Fibroblast of lung (primary cell): ENCODE measurements around the gene TCTA. TPM values are rescaled to one million over a fixed set of nuclear protein-coding genes. Genes with fewer than 3 reads are reported as not detected.

Experiments used
- DNase-seq, 2 donors: peaks; one replicate each; pipeline versions ENCODE4 v3.0.0 to v3.0.0-alpha.2; 2010; ENCODE audit warnings: low read depth in 2 of 2
- H2AFZ ChIP-seq: 2 replicates; pipeline ENCODE4 v1.5.1; 2012; ENCODE audit warnings: low read length, control low read depth, inconsistent platforms
- H3K27ac ChIP-seq: 2 replicates; pipeline ENCODE4 v1.5.1; 2011; ENCODE audit warnings: low read length, control low read depth; ENCODE audit not compliant: insufficient read depth
- H3K27me3 ChIP-seq: 2 replicates; pipeline ENCODE4 v1.5.1; 2011; ENCODE audit warnings: mild to moderate bottlenecking, low read length; ENCODE audit not compliant: control insufficient read depth, insufficient read depth
- H3K36me3 ChIP-seq: 2 replicates; pipeline ENCODE4 v1.5.1; 2011; ENCODE audit warnings: low read length; ENCODE audit not compliant: control insufficient read depth, insufficient read depth
- H3K4me1 ChIP-seq: 2 replicates; pipeline ENCODE4 v1.5.1; 2011; ENCODE audit warnings: low read length; ENCODE audit not compliant: control insufficient read depth, insufficient read depth; ENCODE audit errors: extremely low read depth
- H3K4me2 ChIP-seq: 2 replicates; pipeline ENCODE4 v1.5.1; 2011; ENCODE audit warnings: low read length, control low read depth; ENCODE audit not compliant: insufficient read depth; ENCODE audit errors: extremely low read depth
- H3K4me3 ChIP-seq, 4 experiments: fragments of 200-600 bp in 1 of 4; sonication (generic) in 1 of 4; replicated peaks in 1 of 4; 2 replicates each; pipeline ENCODE4 v1.5.1; 2011 to 2016; ENCODE audit warnings: low read length in 4 of 4, low read depth in 3 of 4, mild to moderate bottlenecking in 3 of 4, control low read depth in 2 of 4, inconsistent platforms in 1 of 4, mixed read lengths in 1 of 4; ENCODE audit not compliant: insufficient read depth in 1 of 4; ENCODE audit errors: control extremely low read depth in 1 of 4
- H3K79me2 ChIP-seq: 2 replicates; pipeline ENCODE4 v1.5.1; 2012; ENCODE audit warnings: mild to moderate bottlenecking, low read length, inconsistent platforms; ENCODE audit not compliant: control insufficient read depth, insufficient read depth
- H3K9ac ChIP-seq: 2 replicates; pipeline ENCODE4 v1.5.1; 2011; ENCODE audit warnings: mild to moderate bottlenecking, low read length, control low read depth; ENCODE audit not compliant: insufficient read depth
- H3K9me3 ChIP-seq: 2 replicates; pipeline ENCODE4 v1.5.1; 2012; ENCODE audit warnings: low read depth, low read length; ENCODE audit not compliant: control insufficient read depth, insufficient read depth
- H4K20me1 ChIP-seq: 2 replicates; pipeline ENCODE4 v1.5.1; 2011; ENCODE audit warnings: low read length; ENCODE audit not compliant: control insufficient read depth, insufficient read depth; ENCODE audit errors: extremely low read depth
- CTCF ChIP-seq, 2 donors: IDR thresholded peaks in 1 of 2; conservative IDR thresholded peaks in 1 of 2; 1 replicate in 1 of 2; 2 replicates in 1 of 2; pipeline ENCODE4 v1.5.1; 2011 to 2012; ENCODE audit warnings: low read length in 2 of 2, control low read depth in 1 of 2, inconsistent platforms in 1 of 2, low read depth in 1 of 2, mild to moderate bottlenecking in 1 of 2
- EZH2 ChIP-seq: IDR thresholded peaks from 2 replicates; pipeline ENCODE4 v1.5.1; 2012; ENCODE audit warnings: low read length, control low read depth, mild to moderate bottlenecking; ENCODE audit errors: missing control alignments
- polyA plus RNA-seq, 2 donors: library from polyadenylated mRNA; depleted of rRNA in 1 of 2; stranded (reverse) in 1 of 2; unstranded in 1 of 2; fragments of >200 nt; gene quantifications; 2 replicates each; pipeline ENCODE4 v1.2.1, GENCODE V29; 2011 to 2012; ENCODE audit warnings: missing spikeins in 1 of 2
- total RNA-seq: library from RNA; depleted of rRNA; stranded (reverse); fragments of >200 nt; gene quantifications from 2 replicates; pipeline ENCODE4 v1.2.1, GENCODE V29; 2014

The TCTA gene
- total and polyA plus RNA-seq, 2 donors (not counting 1 experiment from before 2014, with no cell fraction given) = 34.5 to 57.8 TPM

GRCh38 chr3:49445391-49445790, 33.2 kb downstream of the TCTA start:
- Histone ChIP-seq H3K4me1 (peaks cover 5% of the 10 kb centered on the region), H3K9ac (no peak overlapping the region), H3K4me3 (no peak overlapping the region), H3K27me3 (no peaks in the 10 kb centered on the region), H3K27ac (no peak overlapping the region), H4K20me1 (no peaks in the 10 kb centered on the region), H3K79me2 (no peaks in the 10 kb centered on the region), H2AFZ (no peak overlapping the region), H3K36me3 (no peaks in the 10 kb centered on the region), H3K9me3 (no peaks in the 10 kb centered on the region), H3K4me2 (no peak overlapping the region)
- no peak for DNase-seq
- TF ChIP-seq CTCF (conservative IDR thresholded peaks at IDR 0.05 in 1 of 2, IDR thresholded peaks at IDR 0.05 in 1 of 2; ENCODE audit: low read depth in 1 of 2, low read length in 2 of 2) = no peak
- TF ChIP-seq EZH2 = no peak

GRCh38 chr3:49453621-49454020, 41.4 kb downstream of the TCTA start:
- Histone ChIP-seq H3K27ac (no peak overlapping the region), H2AFZ (no peak overlapping the region), H3K4me2 (no peak overlapping the region), H3K9ac (no peak overlapping the region), H3K36me3 (no peaks in the 10 kb centered on the region), H4K20me1 (no peaks in the 10 kb centered on the region), H3K4me1 (peaks cover 4% of the 10 kb centered on the region), H3K4me3 (no peak overlapping the region), H3K79me2 (no peaks in the 10 kb centered on the region), H3K27me3 (no peaks in the 10 kb centered on the region), H3K9me3 (no peaks in the 10 kb centered on the region)
- no peak for DNase-seq
- no peak for TF ChIP-seq EZH2
- no peak for TF ChIP-seq CTCF (conservative IDR thresholded peaks at IDR 0.05 in 1 of 2, IDR thresholded peaks at IDR 0.05 in 1 of 2; ENCODE audit: low read depth in 1 of 2, low read length in 2 of 2)

GRCh38 chr3:49454458-49454857, 42.2 kb downstream of the TCTA start:
- Histone ChIP-seq H3K4me2 (no peak overlapping the region), H3K9ac (no peak overlapping the region), H3K27ac (no peak overlapping the region), H3K27me3 (no peaks in the 10 kb centered on the region), H3K4me3 (no peak overlapping the region), H3K4me1 (peaks cover 4% of the 10 kb centered on the region), H2AFZ (no peak overlapping the region), H3K36me3 (no peaks in the 10 kb centered on the region), H3K9me3 (no peaks in the 10 kb centered on the region), H3K79me2 (no peaks in the 10 kb centered on the region), H4K20me1 (no peaks in the 10 kb centered on the region)
- TF ChIP-seq EZH2 (no peak), CTCF (conservative IDR thresholded peaks at IDR 0.05 in 1 of 2, IDR thresholded peaks at IDR 0.05 in 1 of 2; ENCODE audit: low read depth in 1 of 2, low read length in 2 of 2) (no peak)
- DNase-seq = no peak
